HCT116 (cell line): ENCODE results near the gene MAP2K5. TPM values are rescaled to one million over a fixed set of nuclear protein-coding genes. Genes with fewer than 3 reads are reported as not detected.

ENCODE experiments used
- CBX3 ChIP-seq: IDR thresholded peaks from 2 replicates; pipeline ENCODE4 v1.6.1; 2012; ENCODE audit warnings: low read depth
- CEBPB ChIP-seq: IDR thresholded peaks from 2 replicates; pipeline ENCODE4 v1.6.1; 2012; ENCODE audit warnings: low read depth
- ELF1 ChIP-seq: IDR thresholded peaks from 2 replicates; pipeline ENCODE4 v1.6.1; 2012; ENCODE audit warnings: low read depth, borderline replicate concordance
- EZH2phosphoT487 ChIP-seq: fragments of 200-600 bp; IDR thresholded peaks from 2 replicates; pipeline ENCODE4 v1.6.1; 2018; ENCODE audit warnings: antibody characterized with exemption, borderline replicate concordance
- POLR2A ChIP-seq: IDR thresholded peaks from 2 replicates; pipeline ENCODE4 v1.7.0; 2011; ENCODE audit warnings: borderline replicate concordance; ENCODE audit not compliant: insufficient read depth, insufficient read length; ENCODE audit errors: extremely low read depth
- POLR2AphosphoS5 ChIP-seq: IDR thresholded peaks from 2 replicates; pipeline ENCODE4 v1.6.1; 2011; ENCODE audit warnings: mild to moderate bottlenecking, low read depth, low read length, moderate library complexity
- SIN3A ChIP-seq: IDR thresholded peaks from 2 replicates; pipeline ENCODE4 v1.6.1; 2012; ENCODE audit warnings: low read depth
- SP1 ChIP-seq: IDR thresholded peaks from 2 replicates; pipeline ENCODE4 v1.6.1; 2012; ENCODE audit warnings: low read depth
- SRF ChIP-seq: IDR thresholded peaks from 2 replicates; pipeline ENCODE4 v1.6.1; 2012; ENCODE audit warnings: low read depth
- total RNA-seq: library from RNA; stranded (reverse); gene quantifications from one replicate; pipeline ENCODE4 v1.2.1, GENCODE V29; 2021; ENCODE audit not compliant: unreplicated experiment
- TF ChIP-seq, protein P1 (sequence below): IDR thresholded peaks from 2 replicates; pipeline ENCODE4 v1.6.1; 2011; ENCODE audit warnings: mild to moderate bottlenecking, low read length, moderate library complexity; ENCODE audit not compliant: insufficient replicate concordance; ENCODE audit errors: extremely low read depth
- TF ChIP-seq, protein P2 (sequence below), 3 experiments: fragments of 200-600 bp in 1 of 3; sonication (generic) in 1 of 3; IDR thresholded peaks in 2 of 3; conservative IDR thresholded peaks in 1 of 3; 2 replicates each; pipeline ENCODE4 v1.5.1; 2012 to 2017; ENCODE audit warnings: low read depth in 2 of 3, low read length in 2 of 3, antibody characterized with exemption in 1 of 3, borderline replicate concordance in 1 of 3, control low read depth in 1 of 3, mild to moderate bottlenecking in 1 of 3, mixed read lengths in 1 of 3, mixed run types in 1 of 3, moderate library complexity in 1 of 3; ENCODE audit not compliant: insufficient read depth in 1 of 3
- TF ChIP-seq, protein P3 (sequence below): IDR thresholded peaks from 2 replicates; pipeline ENCODE4 v1.6.1; 2012

Gene MAP2K5
- total RNA-seq, 1 experiment from 2014 or later = 15.6 TPM

DNA sequence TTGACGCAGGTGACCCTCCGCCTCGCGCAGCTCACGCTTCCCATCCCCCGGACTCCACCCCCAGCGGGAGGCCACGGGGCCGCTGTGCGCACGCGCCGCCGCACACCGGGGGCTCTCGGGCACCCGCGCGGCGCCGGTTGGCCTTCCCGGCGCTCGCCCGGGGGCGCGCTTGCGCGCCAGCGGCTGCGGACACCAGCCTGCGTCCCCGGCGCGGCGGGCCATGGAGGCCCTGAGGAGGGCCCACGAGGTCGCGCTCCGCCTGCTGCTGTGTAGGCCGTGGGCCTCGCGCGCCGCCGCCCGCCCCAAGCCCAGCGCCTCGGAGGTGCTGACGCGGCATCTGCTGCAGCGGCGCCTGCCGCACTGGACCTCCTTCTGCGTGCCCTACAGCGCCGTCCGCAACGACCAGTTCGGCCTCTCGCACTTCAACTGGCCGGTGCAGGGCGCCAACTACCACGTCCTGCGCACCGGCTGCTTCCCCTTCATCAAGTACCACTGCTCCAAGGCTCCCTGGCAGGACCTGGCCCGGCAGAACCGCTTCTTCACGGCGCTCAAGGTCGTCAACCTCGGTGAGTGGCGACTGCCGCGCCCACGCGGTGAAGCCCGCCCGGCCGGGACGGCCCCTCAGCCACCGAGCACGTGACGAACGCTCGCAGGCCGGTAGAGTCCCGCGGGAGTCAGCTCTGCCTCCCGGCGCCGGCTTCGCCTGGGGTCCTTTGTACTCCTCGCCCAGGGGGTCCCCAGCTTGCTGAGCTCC is 21.3 kb upstream of the MAP2K5 start, which contains the start of gene C15orf61 (continued):
- TF ChIP-seq CEBPB (no peak), POLR2A (peak; percentile 64), CBX3 (no peak), SIN3A (peak; percentile 75; the same call in 1 of the 2 replicates), SRF (no peak), ELF1 (no peak), POLR2AphosphoS5 (peak; percentile 83; the same call in 1 of the 2 replicates), EZH2phosphoT487 (no peak), SP1 (no peak)
- TF ChIP-seq, protein P1, sequence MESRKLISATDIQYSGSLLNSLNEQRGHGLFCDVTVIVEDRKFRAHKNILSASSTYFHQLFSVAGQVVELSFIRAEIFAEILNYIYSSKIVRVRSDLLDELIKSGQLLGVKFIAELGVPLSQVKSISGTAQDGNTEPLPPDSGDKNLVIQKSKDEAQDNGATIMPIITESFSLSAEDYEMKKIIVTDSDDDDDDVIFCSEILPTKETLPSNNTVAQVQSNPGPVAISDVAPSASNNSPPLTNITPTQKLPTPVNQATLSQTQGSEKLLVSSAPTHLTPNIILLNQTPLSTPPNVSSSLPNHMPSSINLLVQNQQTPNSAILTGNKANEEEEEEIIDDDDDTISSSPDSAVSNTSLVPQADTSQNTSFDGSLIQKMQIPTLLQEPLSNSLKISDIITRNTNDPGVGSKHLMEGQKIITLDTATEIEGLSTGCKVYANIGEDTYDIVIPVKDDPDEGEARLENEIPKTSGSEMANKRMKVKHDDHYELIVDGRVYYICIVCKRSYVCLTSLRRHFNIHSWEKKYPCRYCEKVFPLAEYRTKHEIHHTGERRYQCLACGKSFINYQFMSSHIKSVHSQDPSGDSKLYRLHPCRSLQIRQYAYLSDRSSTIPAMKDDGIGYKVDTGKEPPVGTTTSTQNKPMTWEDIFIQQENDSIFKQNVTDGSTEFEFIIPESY = peak; percentile 47
- TF ChIP-seq, protein P2, sequence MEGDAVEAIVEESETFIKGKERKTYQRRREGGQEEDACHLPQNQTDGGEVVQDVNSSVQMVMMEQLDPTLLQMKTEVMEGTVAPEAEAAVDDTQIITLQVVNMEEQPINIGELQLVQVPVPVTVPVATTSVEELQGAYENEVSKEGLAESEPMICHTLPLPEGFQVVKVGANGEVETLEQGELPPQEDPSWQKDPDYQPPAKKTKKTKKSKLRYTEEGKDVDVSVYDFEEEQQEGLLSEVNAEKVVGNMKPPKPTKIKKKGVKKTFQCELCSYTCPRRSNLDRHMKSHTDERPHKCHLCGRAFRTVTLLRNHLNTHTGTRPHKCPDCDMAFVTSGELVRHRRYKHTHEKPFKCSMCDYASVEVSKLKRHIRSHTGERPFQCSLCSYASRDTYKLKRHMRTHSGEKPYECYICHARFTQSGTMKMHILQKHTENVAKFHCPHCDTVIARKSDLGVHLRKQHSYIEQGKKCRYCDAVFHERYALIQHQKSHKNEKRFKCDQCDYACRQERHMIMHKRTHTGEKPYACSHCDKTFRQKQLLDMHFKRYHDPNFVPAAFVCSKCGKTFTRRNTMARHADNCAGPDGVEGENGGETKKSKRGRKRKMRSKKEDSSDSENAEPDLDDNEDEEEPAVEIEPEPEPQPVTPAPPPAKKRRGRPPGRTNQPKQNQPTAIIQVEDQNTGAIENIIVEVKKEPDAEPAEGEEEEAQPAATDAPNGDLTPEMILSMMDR (IDR thresholded peaks at IDR 0.05 in 2 of 3, conservative IDR thresholded peaks at IDR 0.05 in 1 of 3; ENCODE audit: borderline replicate concordance in 1 of 3, insufficient read depth in 1 of 3, low read depth in 2 of 3, low read length in 2 of 3) = no peak
- TF ChIP-seq, protein P3, sequence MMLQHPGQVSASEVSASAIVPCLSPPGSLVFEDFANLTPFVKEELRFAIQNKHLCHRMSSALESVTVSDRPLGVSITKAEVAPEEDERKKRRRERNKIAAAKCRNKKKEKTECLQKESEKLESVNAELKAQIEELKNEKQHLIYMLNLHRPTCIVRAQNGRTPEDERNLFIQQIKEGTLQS = no peak
- TF ChIP-seq, all 23 proteins: peak for 10
